Pulmonary artery endothelial cell (primary cell): ENCODE measurements around the gene SSBP3. TPM values are rescaled to one million over a fixed set of nuclear protein-coding genes. Genes with fewer than 3 reads are reported as not detected.
"Not testable (repeated sequence)": the region's sequence is repeated elsewhere in the genome, so short reads cannot be mapped to it uniquely, and the experiment has no call there.

Source experiments
- DNase-seq: peaks from one replicate; pipeline ENCODE4 v3.0.0-alpha.2; 2011; ENCODE audit warnings: low read depth, low spot score
- total RNA-seq: library from RNA; depleted of rRNA; stranded (reverse); fragments of >200 nt; gene quantifications from 2 replicates; pipeline ENCODE4 v1.2.3, GENCODE V29; 2014

SSBP3 gene
- 10.5 and 12.1 TPM in 2 replicates for total RNA-seq

DNA sequence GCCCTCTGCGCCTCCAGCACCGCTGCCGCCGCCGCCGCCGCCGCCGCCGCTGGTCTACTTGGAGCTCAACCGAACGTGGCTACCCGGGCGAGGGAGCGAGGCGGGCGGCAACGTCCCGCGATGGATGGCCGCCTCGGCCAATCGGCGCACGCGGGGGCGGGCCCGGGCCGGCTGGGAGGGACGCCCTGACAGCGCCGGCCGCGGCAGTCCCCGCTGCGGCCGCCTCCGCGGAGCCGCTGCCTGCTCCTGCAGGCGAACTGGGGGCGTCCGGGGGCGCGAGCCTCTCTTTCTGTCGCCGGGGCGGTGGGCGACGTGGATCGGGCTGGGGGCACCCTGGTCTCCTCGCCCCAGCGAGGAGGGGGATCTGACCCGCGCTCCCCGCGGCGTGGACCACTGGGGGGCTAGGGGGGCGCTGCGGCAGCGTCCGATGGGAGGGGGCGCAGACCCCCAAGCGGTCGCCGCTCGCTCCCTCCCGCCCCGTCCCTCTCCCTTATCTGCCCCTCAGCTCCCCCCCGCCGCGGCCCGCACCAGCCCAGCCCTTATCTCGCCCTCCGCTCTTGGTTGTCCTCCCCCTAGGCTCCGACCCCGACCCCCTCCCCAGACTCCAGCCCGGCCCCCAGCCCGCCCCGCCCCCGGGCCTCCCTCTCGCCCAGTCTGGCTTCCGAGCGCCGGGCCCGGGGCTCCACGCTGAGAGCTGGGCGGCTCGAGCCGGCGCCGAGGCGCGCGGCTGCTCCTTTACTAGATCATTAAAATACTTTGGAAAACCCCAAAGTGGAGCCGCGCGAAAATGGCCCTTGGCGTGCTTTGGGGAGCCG is at the start of gene SSBP3:
Gene SSBP3, minus strand, starts transcription at position 56 of the 815 bp plus-strand sequence.
- DNase-seq = peak; percentile 77

DNA sequence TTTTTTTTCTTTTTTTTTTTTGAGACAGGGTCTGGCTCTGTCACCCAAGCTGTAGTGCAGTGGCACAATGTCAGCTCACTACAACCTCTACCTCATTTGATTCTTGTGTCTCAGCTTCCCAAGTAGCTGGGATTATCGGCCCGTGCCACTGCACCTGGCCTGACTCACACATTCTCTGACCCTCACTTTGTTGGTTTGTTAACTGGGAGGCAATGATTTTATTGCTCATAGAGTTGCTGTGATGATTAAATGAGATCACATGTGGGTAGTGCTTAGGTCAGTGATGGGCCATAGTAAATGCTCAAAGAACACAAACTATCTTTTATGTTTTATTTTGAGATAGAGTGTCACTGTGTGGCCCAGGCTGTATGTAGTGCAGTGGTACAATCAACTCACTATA is 47.3 kb upstream of the SSBP3 start:
- no peak for DNase-seq

DNA sequence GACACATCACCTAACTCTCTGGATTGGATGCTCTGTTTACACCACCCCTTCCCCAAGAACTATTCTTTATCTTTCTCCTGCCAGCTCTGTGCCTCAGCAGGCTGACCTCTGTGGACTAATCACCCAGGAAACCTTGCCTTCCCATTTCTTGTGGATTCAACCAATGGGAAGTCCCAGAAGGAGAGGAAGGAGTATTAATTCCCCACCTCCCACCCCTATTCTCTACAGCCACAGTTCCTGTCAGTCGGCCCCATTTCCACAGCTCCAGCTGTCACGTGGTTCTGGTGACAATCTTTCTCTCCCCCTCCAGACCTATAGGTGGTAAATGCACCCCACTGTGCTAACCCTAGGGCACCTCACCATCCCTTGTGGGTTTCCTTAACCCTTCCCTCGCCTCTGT is 46.8 kb upstream of the SSBP3 start:
- no peak for DNase-seq

DNA sequence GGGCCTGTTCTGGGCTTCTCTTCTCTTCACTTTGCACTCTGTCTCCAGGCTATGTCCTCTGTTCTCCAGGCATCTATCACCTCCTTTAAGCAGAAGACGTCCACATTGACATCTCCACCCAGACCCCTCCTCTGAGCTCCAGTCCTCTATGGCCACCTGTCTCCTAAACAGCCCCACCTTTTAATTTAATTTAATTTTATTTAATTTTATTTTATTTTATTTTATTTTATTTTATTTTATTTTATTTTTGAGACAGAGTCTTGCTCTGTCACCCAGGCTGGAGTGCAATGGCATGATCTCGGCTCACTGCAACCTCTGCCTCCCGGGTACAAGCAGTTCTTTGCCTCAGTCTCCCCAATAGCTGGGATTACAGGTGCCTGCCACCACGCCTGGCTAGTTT is 43.2 kb upstream of the SSBP3 start:
- DNase-seq = not testable (repeated sequence)

DNA sequence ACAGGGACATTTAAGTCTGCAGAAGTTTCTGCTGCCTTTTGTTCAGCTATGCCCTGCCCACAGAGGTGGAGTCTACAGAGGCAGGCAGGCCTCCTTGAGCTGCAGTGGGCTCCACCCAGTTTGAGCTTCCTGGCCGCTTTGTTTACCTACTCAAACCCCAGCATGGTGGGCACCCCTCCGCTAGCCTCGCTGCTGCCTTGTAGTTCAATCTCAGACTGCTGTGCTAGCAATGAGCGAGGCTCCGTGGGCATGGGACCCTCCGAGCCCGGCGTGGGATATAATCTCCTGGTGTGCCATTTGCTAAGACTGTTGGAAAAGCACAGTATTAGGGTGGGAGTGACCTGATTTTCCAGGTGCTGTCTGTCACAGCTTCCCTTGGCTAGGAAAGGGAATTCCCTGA is 42.6 kb upstream of the SSBP3 start:
- not testable (repeated sequence) for DNase-seq

DNA sequence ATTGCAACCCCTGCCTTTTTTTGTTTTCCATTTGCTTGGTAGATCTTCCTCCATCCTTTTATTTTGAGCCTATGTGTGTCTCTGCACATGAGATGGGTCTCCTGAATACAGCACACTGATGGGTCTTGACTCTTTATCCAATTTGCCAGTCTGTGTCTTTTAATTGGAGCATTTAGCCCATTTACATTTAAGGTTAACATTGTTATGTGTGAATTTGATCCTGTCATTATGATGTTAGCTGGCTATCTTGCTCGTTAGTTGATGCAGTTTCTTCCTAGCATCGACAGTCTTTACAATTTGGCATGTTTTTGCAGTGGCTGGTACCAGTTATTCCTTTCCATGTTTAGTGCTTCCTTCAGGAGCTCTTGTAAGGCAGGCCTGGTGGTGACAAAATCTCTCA is 40.9 kb upstream of the SSBP3 start:
- not testable (repeated sequence) for DNase-seq

DNA sequence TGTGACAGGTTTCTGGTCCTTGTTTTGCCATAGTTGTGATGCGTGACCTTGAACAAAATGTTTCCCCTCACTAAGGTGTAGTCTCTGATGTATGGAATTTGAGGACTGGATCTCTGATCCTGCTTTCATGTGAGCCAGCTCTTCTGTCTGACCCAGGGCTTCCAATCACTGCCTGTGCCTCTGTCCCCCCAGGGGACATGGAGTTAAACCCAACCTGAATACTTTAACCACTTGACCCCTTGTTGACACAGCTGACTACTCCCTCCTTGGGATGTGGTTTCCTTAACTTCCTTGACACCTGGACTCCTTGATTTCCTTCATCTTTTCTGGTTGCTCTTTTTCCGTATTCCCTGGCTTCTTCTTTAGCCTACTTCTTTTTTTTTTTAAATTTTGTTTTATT is 36.0 kb upstream of the SSBP3 start:
- DNase-seq = no peak

DNA sequence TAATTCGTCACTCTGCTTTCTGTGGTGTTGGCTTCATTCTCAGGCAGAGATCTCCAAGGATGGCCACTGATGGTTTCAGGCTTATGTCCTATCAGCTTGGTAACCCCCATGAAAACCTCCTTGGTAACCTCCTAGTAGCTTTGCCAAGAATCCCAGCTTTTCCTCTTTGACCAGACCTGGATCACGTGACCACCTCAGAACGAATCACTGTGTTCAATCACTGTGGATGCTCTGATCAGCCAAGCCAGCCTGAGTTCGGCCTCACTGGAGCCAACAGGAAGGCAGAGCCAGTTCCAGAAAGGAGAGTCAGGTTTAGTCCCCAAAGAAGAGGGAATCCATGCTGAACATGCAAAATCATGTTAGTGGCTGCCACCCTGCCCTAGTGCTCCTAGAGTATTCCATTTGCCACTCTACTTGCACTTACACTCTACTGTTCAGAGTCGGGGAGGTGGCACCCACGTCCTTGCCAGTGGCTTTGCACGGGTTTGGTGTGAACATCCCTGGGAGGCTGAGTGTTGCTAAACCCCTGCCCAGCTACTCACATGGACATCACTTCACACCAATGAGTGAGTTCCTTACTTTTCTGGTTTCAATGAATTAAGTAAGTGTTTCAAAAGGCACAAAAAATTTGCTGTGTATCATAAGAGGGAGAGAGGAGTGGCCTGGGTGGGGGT is 33.5 kb upstream of the SSBP3 start:
- DNase-seq = no peak

DNA sequence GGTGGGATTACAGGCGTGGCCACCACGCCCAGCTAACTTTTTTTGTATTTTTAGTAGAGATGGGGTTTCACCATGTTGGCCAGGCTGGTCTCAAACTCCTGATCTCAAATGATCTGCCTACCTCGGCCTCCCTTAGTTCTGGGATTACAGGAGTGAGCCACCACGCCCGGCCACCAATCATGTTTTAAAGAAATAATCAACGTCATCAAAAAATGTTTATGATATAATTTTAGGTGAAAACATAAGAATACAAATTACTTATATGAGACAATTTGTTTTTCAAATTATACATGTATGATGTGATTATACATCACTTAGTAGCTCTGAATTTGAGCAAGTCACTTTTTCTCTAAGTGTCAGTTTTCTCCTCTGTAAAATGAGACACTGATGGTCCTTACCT is 31.6 kb upstream of the SSBP3 start:
- no peak for DNase-seq

DNA sequence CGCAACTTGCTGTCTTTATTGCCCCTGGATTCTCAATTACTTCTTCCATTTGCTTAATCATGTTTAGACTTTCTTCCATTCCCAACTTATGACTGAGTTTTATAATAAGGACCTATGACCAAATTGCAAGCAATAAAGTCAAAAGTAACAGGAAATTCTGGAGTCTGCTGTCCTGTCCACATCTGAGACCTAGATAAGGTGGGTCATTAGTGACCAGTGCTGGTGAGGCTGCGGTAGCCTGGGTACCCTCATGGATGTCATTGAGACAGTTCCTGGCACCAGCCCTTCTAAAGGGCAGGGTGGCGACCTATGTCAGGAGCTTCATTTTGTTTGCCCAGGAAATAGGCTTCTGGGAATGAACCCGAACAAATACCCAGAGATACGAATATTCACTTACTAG is 30.6 kb upstream of the SSBP3 start:
- no peak for DNase-seq

DNA sequence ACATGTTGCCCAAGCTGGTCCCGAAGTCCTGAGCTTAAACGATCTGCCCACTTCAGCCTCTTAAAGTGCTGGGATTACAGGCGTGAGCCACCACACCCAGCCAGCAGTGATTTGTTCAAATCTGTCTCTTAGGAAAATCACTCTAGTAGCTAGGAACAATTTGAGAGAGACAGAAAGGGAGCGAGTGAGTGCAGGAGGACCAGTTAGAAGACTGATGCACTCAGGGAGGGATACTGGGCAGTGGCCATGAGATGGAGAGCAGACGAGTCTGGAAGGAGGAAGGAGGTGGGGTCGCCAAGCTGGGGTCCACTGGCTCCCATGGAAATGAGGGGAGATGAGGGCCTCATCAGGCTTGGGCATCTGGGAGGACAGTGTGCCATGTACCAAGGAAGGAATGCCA is 23.6 kb upstream of the SSBP3 start:
- DNase-seq = no peak

DNA sequence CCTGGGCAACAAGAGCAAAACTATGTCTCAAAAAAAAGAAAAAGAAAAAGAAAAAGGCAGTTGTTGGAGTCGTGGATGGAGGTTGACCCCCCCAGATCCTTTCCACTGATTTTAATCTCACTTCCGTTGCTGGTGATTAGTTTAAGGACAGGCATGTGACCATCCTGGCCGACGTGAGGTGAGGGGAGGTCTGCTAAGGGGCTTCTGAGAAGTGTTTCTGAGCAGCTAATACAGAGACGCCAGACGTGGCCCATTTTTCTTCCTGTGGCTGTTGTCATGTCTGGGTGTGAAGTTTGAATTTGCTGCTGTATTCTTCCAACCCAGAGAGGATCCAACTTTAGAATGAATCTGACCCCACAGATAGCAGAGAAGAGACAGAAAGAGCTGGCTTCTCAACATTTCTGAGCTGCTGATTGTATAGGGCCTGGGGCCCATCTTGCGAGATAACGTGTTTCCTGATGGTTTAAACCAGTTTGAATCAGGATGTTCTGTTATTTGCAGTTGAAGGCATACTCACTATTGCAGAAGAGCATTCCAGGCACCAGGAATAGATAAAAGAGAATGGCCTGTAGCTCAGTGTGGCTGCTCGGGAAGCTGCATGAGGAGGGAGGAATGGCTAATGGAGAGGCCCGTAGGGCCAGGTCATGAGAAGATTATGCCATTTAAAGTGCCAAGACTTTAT is 22.8 kb upstream of the SSBP3 start:
- DNase-seq = no peak

DNA sequence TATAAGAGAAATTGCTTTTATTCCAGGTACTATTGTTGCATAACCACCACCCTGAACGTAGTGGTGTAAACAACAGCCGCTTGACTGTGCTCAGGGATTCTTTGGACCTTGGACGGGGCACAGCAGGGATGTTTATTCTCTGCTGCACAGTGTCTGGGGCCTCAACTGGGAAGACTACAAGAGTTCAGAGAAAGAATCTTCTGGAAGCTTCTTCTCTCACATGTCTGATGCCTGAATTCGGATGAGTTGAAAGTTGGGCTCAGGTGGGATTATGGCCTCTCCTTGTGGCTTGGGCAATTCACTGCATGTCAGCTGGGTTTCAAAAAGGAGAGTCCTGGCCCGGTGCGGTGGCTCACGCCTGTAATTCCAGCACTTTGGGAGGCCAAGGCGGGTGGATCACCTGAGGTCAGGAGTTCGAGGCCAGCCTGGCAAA is 19.0 kb upstream of the SSBP3 start:
- no peak for DNase-seq

DNA sequence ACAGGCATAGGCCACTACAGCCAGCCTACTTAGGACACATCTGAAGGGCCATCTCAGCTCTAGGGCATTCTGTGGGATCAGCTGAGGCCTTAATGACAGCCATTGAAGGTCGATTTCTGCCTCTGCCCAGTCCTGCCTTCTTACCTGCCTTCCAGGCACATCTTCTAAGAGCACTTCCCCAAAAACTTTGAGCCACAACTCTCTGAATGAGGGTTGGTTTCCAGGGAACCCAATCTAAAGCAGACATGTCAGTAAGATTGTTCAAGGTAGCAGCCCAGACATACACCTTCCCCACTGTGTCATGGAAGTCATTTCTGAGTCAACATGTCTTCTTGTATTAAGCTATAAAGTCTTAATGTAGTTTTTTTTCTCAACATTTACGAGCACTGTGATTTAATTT is 18.2 kb upstream of the SSBP3 start:
- no peak for DNase-seq

DNA sequence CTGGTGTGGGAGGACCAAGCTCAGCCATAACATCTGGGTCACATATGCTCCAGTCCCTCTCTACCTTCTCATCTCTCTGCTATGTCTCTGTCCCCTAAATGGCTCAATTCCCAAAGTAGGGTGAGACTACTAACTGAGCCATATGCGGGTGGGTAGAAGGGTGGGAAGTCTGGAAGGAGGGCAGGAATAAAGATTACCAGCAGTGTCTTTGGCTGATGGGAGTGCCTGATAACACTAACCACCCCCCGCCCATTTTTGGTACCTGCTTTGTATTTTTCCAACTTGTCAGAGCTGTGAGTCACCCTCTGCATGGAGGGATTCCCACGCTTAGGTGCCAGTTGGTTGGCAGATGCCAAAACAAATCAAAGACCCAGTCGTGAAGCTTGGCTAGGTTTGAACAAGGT is 14.9 kb upstream of the SSBP3 start:
- no peak for DNase-seq

DNA sequence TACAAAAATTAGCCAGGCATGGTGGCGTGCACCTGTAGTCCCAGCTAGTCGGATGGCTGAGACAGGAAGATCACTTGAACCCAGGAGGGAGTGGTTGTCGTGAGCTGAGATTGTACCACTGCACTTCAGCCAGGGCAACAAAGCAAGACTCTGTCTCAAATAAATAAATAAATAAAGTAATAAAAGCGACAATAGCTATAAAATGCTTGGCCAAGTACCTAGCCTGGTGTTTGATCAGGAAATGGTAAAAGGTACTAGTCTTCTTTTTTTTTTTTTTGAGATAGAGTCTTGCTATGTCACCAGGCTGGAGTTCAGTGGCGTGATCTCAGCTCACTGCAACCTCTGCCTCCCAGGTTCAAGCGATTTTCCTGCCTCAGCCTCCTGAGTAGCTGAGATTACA is 12.4 kb upstream of the SSBP3 start:
- not testable (repeated sequence) for DNase-seq

DNA sequence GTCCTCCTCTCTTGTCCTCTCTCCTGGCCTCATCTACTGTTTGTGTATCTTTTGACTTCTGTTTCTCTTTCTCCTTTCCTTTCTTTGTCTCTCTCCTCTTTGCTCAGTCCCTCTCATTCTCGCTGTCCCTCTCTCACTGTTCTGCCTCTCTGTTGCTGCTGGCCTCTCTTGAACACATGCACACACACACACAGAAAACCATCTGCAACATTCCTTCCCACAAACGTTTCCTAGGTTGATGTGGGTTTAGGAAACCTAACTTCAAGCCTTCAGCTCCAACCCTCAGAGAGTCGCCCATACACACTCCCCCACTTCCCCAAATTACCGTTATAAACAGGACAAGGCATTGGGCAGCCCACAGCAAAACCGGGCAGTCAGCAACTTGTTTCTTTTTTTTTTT is 10.9 kb upstream of the SSBP3 start:
- no peak for DNase-seq

DNA sequence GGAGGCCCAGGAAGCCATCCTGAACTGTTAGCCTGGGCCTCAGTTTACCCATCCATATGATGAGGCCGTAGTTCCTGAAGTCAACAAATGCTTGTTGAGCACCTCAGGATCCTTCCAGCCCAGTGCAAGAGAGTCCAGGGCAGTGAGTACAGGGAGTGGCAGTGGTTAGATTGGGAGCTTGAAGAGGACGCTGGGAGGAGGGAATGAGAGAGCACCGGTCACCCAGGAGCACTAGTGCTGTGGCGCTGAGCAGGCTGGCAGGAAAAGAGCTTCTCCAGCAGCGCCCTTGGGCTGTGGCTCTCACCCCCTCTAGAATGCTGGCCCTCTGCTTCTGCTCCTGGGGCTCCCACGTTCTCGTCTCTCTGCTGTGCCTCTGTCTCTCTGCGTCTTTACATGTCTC is 10.2 kb upstream of the SSBP3 start:
- DNase-seq = no peak

DNA sequence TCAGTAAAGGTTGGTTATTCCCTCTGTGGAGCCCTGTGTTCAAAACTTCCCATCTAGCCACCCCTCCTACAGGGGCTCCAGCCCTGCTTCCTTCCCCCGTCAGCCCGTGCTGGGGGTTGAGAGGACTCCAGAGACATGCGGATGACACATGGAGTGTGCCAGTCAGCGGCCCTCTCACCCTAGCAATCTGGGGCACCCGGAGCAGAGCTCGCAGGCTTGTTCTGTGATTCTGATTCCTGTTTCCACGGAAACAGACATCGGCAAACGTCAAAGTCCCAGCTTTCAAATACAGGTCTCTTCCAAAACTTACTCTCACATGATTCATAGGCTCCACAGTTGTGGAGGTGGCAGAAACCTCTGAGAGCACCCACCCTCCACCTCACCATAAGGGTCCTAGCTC is 9.8 kb upstream of the SSBP3 start:
- DNase-seq = no peak

DNA sequence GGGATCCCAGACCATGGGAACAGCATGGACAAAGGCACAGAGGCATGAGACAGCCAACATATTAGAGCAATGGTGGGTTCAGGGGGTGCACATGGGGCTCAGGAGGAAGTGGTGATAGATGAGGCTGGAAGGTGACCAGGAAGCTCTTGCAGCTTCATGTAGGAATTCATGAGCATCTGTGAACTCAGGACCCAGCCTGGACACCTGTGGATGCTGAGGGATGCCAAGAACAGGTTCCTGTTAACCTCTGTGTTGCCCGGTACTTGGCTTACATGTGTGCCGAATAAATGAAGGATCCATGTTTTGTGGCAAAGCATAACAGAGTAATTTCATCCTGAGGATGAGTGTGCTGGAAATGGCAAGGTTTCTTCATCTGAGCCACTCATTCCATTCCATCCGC is 9.3 kb upstream of the SSBP3 start:
- no peak for DNase-seq

DNA sequence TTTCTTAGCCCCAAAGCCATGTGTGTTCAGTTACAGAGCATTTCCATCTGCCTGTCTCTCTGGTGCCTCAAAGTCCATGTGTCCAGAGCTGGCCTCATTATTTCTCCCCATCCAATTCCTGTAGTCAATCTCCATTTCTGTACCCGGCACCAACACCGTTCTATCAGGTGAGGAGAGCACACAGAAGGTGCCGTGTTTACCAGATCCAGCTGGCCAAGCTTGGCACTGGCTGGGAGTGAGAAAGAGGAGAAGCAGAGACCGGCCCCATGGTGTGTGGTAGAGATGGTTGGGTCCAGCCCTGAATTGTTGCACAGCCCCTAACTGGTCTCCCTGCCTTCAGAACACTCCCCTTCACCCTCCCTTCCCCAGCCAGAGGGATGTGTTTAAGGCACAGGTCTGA is 7.5 kb upstream of the SSBP3 start:
- DNase-seq = no peak

DNA sequence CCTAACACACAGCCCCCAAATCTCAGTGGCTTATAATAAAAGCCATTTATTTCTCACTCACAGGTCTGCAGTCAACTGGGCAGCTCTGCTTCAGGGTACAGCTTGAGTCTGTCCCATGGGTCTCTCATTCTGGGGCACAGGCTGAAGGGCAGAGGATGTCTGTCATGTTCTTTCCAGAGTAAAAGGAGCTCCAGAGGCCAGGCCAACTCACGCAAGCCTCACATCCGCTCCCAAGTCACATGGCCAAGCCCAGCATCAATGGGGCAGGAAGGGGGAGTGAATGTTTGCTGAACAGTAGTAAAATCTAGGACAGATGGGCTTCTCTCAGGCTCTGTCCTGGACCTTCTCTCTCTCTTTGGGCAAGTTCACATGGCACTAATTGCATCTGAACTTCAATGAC is 7.1 kb upstream of the SSBP3 start:
- DNase-seq = peak; percentile 33

DNA sequence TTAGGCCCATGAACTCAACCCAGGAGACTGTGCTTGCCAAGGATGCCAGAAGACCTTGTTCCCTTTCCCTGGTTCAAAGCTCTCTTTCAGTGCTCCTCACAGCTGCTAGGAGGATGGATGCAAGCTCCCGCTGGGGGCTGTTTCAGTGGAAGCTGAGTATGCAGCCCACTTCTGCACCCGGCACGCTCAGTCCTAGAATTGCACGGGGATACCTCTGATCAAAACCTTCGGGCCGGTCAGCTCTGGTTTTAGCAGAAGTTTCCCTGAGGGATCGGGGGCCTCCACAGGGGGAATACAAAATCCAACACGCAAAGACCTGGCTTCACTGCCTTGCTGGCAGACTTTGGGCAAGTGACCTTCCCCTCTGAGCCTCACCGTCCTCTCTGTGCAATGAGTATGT is 4.2 kb upstream of the SSBP3 start:
- no peak for DNase-seq
